HG02885 (cell line): ENCODE measurements around the gene SBF2.

ENCODE experiments used
- ATAC-seq: cut with Tn5 transposase; IDR thresholded peaks from one replicate; pipeline ENCODE4 v1.9.1; 2021; ENCODE audit warnings: mild to moderate bottlenecking; ENCODE audit not compliant: unreplicated experiment, poor library complexity

The SBF2 gene

GRCh38 chr11:9838229-9838628 lies 455.8 kb downstream of the SBF2 start:
- ATAC-seq: no peak

GRCh38 chr11:9834291-9834690 lies 459.7 kb downstream of the SBF2 start:
- ATAC-seq: no peak

- ATAC-seq: no peak
Observed at GRCh38 chr11:9831122-9831521, 462.9 kb downstream of the SBF2 start.

- no peak for ATAC-seq
Observed at GRCh38 chr11:9827708-9828107, 466.3 kb downstream of the SBF2 start.

GRCh38 chr11:9826390-9826789 lies 467.6 kb downstream of the SBF2 start:
- ATAC-seq: peak; percentile 66

- ATAC-seq: no peak
Observed at GRCh38 chr11:9825895-9826294, 468.1 kb downstream of the SBF2 start.

- ATAC-seq: no peak
Observed at GRCh38 chr11:9825315-9825714, 468.7 kb downstream of the SBF2 start.

- ATAC-seq: no peak
Observed at GRCh38 chr11:9823887-9824385, 470.1 kb downstream of the SBF2 start.

- no peak for ATAC-seq
Observed at GRCh38 chr11:9823439-9823838, 470.6 kb downstream of the SBF2 start.

- ATAC-seq: no peak
Observed at GRCh38 chr11:9821008-9821752, 472.8 kb downstream of the SBF2 start.

GRCh38 chr11:9820260-9820659 lies 473.8 kb downstream of the SBF2 start:
- no peak for ATAC-seq

- no peak for ATAC-seq
Observed at GRCh38 chr11:9817191-9817590, 476.8 kb downstream of the SBF2 start.

GRCh38 chr11:9815486-9816136 lies 478.4 kb downstream of the SBF2 start:
- ATAC-seq: no peak

GRCh38 chr11:9814108-9814507 lies 479.9 kb downstream of the SBF2 start:
- no peak for ATAC-seq

- no peak for ATAC-seq
Observed at GRCh38 chr11:9808943-9809342, 485.1 kb downstream of the SBF2 start.

GRCh38 chr11:9806946-9807687 lies 486.9 kb downstream of the SBF2 start:
- ATAC-seq: no peak

GRCh38 chr11:9804419-9804902 lies 489.6 kb downstream of the SBF2 start:
- ATAC-seq: no peak

GRCh38 chr11:9803685-9804418 lies 490.2 kb downstream of the SBF2 start:
- ATAC-seq: no peak

- ATAC-seq: no peak
Observed at GRCh38 chr11:9802291-9802861, 491.6 kb downstream of the SBF2 start.

GRCh38 chr11:9799886-9800285 lies 494.1 kb downstream of the SBF2 start:
- no peak for ATAC-seq
